MM.1S (cell line): ENCODE measurements around the gene CAD.
"Not testable (repeated sequence)": the region's sequence is repeated elsewhere in the genome, so short reads cannot be mapped to it uniquely, and the experiment has no call there.

Experiments used
- DNase-seq: peaks from one replicate; pipeline ENCODE4 v3.0.0-alpha.2; 2015
- H2AFZ ChIP-seq: fragments of 300-600 bp; sonication (generic); 2 replicates; pipeline ENCODE4 v1.6.0; 2016; ENCODE audit warnings: antibody characterized with exemption, low read length
- H3F3A ChIP-seq: fragments of 300-600 bp; sonication (generic); 2 replicates; pipeline ENCODE4 v1.6.1; 2016; ENCODE audit warnings: mild to moderate bottlenecking, antibody characterized with exemption, low read length, moderate library complexity, mixed read lengths; ENCODE audit not compliant: insufficient read depth
- H3K27ac ChIP-seq: fragments of 300-600 bp; sonication (generic); 2 replicates; pipeline ENCODE4 v1.5.1; 2016; ENCODE audit warnings: mild to moderate bottlenecking, low read length
- H3K27me3 ChIP-seq: fragments of 300-600 bp; sonication (generic); replicated peaks from 2 replicates; pipeline ENCODE4 v1.6.0; 2016; ENCODE audit warnings: low read length; ENCODE audit not compliant: insufficient read depth
- H3K36me3 ChIP-seq: fragments of 300-600 bp; sonication (generic); replicated peaks from 2 replicates; pipeline ENCODE4 v1.6.1; 2016; ENCODE audit warnings: mild to moderate bottlenecking, low read length, mixed read lengths; ENCODE audit not compliant: insufficient read depth
- H3K4me1 ChIP-seq: fragments of 300-600 bp; sonication (generic); 2 replicates; pipeline ENCODE4 v1.6.1; 2016; ENCODE audit warnings: low read length, mixed read lengths
- H3K4me2 ChIP-seq: fragments of 300-600 bp; sonication (generic); 2 replicates; pipeline ENCODE4 v1.6.0; 2016; ENCODE audit warnings: low read depth, low read length
- H3K4me3 ChIP-seq: fragments of 300-600 bp; sonication (generic); 2 replicates; pipeline ENCODE4 v1.5.1; 2016; ENCODE audit warnings: low read length, mixed read lengths
- H3K79me2 ChIP-seq: fragments of 300-600 bp; sonication (generic); 2 replicates; pipeline ENCODE4 v1.6.1; 2016; ENCODE audit warnings: mixed run types, low read length, mixed read lengths
- H3K9ac ChIP-seq: fragments of 300-600 bp; sonication (generic); 2 replicates; pipeline ENCODE4 v1.6.1; 2016; ENCODE audit warnings: low read length, mixed read lengths
- H3K9me2 ChIP-seq: fragments of 300-600 bp; sonication (generic); replicated peaks from 2 replicates; pipeline ENCODE4 v1.6.1; 2016; ENCODE audit warnings: mild to moderate bottlenecking, low read length, mixed read lengths; ENCODE audit not compliant: insufficient read depth
- H3K9me3 ChIP-seq: fragments of 300-600 bp; sonication (generic); replicated peaks from 2 replicates; pipeline ENCODE4 v1.6.1; 2016; ENCODE audit warnings: mild to moderate bottlenecking, low read length, mixed read lengths; ENCODE audit not compliant: insufficient read depth
- H4K20me1 ChIP-seq: fragments of 300-600 bp; sonication (generic); 2 replicates; pipeline ENCODE4 v1.6.1; 2016; ENCODE audit warnings: mild to moderate bottlenecking, low read length, moderate library complexity, mixed read lengths; ENCODE audit not compliant: insufficient read depth
- EZH2 ChIP-seq: fragments of 300-600 bp; sonication (generic); optimal IDR thresholded peaks from 2 replicates; pipeline ENCODE3; 2017; ENCODE audit warnings: low read depth, mild to moderate bottlenecking, antibody characterized with exemption, low read length, mixed read lengths
- EZH2phosphoT487 ChIP-seq: fragments of 300-600 bp; sonication (generic); IDR thresholded peaks from 2 replicates; pipeline ENCODE4 v1.6.1; 2018; ENCODE audit warnings: antibody characterized with exemption, low read length
- TF ChIP-seq, protein P1 (sequence below): fragments of 300-600 bp; sonication (generic); IDR thresholded peaks from 2 replicates; pipeline ENCODE4 v1.5.1; 2016; ENCODE audit warnings: antibody characterized with exemption, low read length, mixed read lengths

The CAD gene

GRCh38 chr2:27189989-27190388, 27.2 kb upstream of the CAD start:
- Histone ChIP-seq H3K9ac (no peak overlapping the region), H3K9me3 (no peaks in the 10 kb centered on the region), H4K20me1 (no peaks in the 10 kb centered on the region), H3K27me3 (no peaks in the 10 kb centered on the region), H3K36me3 (no peaks in the 10 kb centered on the region), H3K27ac (no peak overlapping the region), H3K79me2 (no peaks in the 10 kb centered on the region), H2AFZ (no peak overlapping the region), H3K9me2 (no peaks in the 10 kb centered on the region), H3K4me1 (peaks cover 18% of the 10 kb centered on the region), H3K4me2 (no peak overlapping the region), H3K4me3 (no peak overlapping the region), H3F3A (peaks cover 3% of the 10 kb centered on the region; the same call in 1 of the 2 replicates)
- no peak for DNase-seq
- TF ChIP-seq, protein P1, sequence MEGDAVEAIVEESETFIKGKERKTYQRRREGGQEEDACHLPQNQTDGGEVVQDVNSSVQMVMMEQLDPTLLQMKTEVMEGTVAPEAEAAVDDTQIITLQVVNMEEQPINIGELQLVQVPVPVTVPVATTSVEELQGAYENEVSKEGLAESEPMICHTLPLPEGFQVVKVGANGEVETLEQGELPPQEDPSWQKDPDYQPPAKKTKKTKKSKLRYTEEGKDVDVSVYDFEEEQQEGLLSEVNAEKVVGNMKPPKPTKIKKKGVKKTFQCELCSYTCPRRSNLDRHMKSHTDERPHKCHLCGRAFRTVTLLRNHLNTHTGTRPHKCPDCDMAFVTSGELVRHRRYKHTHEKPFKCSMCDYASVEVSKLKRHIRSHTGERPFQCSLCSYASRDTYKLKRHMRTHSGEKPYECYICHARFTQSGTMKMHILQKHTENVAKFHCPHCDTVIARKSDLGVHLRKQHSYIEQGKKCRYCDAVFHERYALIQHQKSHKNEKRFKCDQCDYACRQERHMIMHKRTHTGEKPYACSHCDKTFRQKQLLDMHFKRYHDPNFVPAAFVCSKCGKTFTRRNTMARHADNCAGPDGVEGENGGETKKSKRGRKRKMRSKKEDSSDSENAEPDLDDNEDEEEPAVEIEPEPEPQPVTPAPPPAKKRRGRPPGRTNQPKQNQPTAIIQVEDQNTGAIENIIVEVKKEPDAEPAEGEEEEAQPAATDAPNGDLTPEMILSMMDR: no peak
- TF ChIP-seq EZH2phosphoT487 (no peak), EZH2 (no peak)

- H3K36me3 ChIP-seq: no peaks in the 10 kb centered on the region
- no peak overlapping the region for H3K4me2 ChIP-seq
- H3K27me3 ChIP-seq: no peaks in the 10 kb centered on the region
- H3K4me1 ChIP-seq: peaks cover 12% of the 10 kb centered on the region
- no peak for TF ChIP-seq EZH2phosphoT487
- TF ChIP-seq EZH2: no peak
- TF ChIP-seq, protein P1: peak; percentile 86
- H3K9me3 ChIP-seq: no peaks in the 10 kb centered on the region
- no peak overlapping the region for H2AFZ ChIP-seq
- no peak overlapping the region for H3K4me3 ChIP-seq
- no peak overlapping the region for H3K9ac ChIP-seq
- H4K20me1 ChIP-seq: no peaks in the 10 kb centered on the region
- DNase-seq: peak; percentile 85
- no peaks in the 10 kb centered on the region for H3K79me2 ChIP-seq
- H3F3A ChIP-seq: 0 out of 2 replicates have a peak, but pooled peaks cover 3% of the 10 kb centered on the region
- no peak overlapping the region for H3K27ac ChIP-seq
- no peaks in the 10 kb centered on the region for H3K9me2 ChIP-seq
These were observed 25.9 kb upstream of the CAD start for GRCh38 chr2:27191070-27191829.

DNA sequence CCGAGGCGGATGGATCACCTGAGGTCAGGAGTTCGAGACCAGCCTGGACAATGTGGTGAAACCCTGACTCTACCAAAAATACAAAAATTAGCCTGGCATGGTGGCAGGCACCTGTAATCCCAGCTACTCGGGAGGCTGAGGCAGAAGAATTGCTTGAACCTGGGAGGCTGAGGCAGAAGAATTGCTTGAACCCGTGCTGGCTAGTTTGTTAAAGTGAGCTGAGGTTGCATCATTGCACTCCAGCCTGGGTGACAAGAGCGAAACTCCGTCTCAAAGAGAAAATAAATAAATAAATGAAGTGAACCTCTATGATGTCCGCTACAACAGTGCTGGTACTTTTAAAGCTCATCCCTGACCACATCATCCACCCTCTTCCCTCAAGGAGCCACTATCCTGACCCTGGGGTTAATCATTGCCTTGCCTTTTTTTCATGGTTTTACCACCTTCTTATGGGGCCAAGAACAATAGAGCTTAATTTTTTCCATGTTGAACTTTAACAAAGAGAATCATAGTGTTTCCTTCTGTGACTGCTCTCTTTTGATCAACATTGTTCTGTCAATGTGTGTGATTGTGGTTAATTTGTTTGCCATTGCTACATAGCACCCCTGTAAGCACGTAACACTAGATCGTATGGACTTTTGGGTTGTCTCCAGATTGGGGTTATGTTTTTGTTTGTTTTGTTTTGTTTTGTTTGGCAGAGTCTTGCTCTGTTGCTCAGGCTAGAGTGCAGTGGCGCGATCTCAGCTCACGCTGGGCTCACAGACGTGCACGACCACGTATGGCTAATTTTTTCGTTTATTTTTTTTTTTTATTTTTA, 22.4 kb upstream of the CAD start:
- H2AFZ ChIP-seq: no peak overlapping the region
- H3K9me3 ChIP-seq: no peaks in the 10 kb centered on the region
- TF ChIP-seq EZH2: no peak
- TF ChIP-seq EZH2phosphoT487: no peak
- no peak overlapping the region for H3K4me2 ChIP-seq
- no peak overlapping the region for H3K27ac ChIP-seq
- no peaks in the 10 kb centered on the region for H4K20me1 ChIP-seq
- H3K4me3 ChIP-seq: no peak overlapping the region
- no peaks in the 10 kb centered on the region for H3K9me2 ChIP-seq
- H3K9ac ChIP-seq: no peak overlapping the region
- H3K27me3 ChIP-seq: no peaks in the 10 kb centered on the region
- H3K4me1 ChIP-seq: peaks cover 17% of the 10 kb centered on the region
- H3K36me3 ChIP-seq: no peaks in the 10 kb centered on the region
- no peak for DNase-seq
- peaks cover 12% of the 10 kb centered on the region for H3F3A ChIP-seq
- no peaks in the 10 kb centered on the region for H3K79me2 ChIP-seq

- H3K4me3 ChIP-seq, H3K9me3 ChIP-seq, H4K20me1 ChIP-seq, H3K9ac ChIP-seq, H3K9me2 ChIP-seq, H3K27ac ChIP-seq, H3K27me3 ChIP-seq, H3K36me3 ChIP-seq, H3K79me2 ChIP-seq, H3K4me2 ChIP-seq, DNase-seq, H2AFZ ChIP-seq: not testable (repeated sequence)
- H3K4me1 ChIP-seq: peaks cover 17% of the 10 kb centered on the region
- H3F3A ChIP-seq: peaks cover 12% of the 10 kb centered on the region
These were observed 21.4 kb upstream of the CAD start for GRCh38 chr2:27195799-27196198.

DNA sequence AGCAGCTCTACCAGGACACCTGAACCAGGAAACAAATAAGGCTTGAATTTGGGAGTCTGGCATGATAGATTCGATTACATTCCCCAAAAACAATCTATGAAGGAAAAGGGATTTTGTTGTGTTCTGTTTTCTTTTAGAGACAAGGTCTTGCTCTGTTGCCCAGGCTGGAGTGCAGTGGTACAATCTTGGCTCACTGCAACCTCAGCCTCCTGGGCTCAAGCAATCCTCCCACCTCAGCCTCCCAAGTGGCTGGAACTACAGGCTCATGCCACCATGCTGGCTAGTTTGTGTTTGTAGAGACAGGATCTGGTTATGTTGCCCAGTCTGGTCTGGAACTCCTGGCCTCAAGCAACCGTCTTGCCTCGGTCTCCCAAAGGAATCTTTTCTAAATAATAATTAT, 19.1 kb upstream of the CAD start:
- H3F3A ChIP-seq: peaks cover 12% of the 10 kb centered on the region
- not testable (repeated sequence) for H3K9me3 ChIP-seq, H3K79me2 ChIP-seq, H3K27ac ChIP-seq, H3K9ac ChIP-seq, DNase-seq, H3K4me3 ChIP-seq, H3K9me2 ChIP-seq, H3K27me3 ChIP-seq, H2AFZ ChIP-seq, H4K20me1 ChIP-seq, H3K36me3 ChIP-seq, H3K4me2 ChIP-seq
- peaks cover 17% of the 10 kb centered on the region for H3K4me1 ChIP-seq
